GM04504 (cell line): Measurements from ENCODE around the gene MAP4K5.
"Not testable (repeated sequence)": the region's sequence is repeated elsewhere in the genome, so short reads cannot be mapped to it uniquely, and the experiment has no call there.

Experiments
- DNase-seq: peaks from one replicate; pipeline ENCODE4 v3.0.0-alpha.2; 2012; ENCODE audit warnings: low read depth

Gene MAP4K5

DNA sequence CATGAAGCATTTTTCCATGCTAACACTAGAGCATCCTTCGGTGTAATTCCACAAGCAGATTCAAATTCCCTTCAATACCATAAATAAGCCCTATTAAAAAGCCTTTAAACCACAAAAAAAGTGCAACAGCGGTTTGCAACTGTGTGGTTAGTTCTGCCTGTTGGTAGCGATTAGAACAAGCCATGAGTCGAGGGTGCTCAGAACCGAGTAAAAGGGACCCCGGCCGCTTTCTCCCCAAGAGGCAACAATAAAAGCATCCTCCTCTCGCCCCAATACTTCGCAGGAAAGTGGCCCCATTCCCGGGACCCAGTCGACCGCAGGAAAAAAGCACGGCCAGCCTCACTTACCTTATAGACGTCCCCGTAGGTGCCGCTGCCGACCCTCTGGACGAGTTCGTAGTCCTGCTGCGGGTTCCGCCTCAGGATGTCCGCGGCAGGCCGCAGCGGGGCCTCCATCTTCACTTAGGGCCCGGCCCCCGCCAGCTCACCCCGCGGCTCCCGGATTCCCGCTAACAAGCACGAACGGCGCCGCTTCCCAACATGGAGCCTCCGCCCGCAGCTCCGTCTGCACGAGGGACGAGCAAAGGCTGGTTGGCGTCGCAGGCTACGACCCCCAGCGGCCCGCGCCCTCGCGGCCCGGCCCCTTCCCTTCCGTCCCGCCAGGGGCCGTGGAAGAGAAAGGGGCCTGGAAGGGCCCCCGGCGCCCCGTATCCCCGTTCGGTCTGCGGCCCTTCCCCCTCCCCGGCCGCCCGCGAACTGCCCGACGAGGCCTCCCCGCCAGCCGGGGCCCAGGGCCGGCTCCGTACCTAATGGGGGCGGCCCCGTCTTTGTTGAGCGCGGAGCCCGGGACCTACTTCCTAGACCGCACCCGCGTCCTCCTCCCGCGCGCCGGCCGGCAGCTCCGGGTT, 521 bp downstream of the MAP4K5 start:
- DNase-seq, result no peak

DNA sequence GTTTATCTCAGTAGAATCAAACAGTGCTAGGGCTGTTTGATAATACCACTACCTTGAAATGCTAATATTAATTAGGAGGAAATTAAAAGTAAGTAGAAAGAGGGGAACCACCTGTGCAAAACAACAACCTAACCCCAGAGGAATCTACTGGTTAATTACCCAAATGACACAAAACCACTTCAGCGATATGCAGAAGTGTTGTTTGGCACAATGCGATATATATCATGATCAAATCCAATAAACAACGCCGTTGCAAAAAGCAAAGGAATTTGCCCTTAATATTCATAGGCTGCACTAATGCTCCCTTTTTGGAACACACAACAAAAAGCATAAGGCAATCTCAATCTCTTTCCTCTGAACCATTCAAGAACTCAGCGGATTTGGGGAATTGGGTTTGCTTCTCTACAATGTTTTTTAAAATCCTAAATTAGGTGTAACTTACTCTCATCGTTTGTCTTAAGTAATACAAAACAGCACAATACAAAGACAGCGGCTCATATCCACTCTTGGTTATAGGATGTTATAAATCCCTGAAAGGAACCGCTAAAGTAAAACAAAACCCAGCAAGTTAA, 1.5 kb downstream of the MAP4K5 start:
- no peak for DNase-seq

- DNase-seq, result no peak
Observed at GRCh38 chr14:50530358-50530757, 2.0 kb downstream of the MAP4K5 start.

- no peak for DNase-seq
Observed at GRCh38 chr14:50529288-50530179, 2.8 kb downstream of the MAP4K5 start.

- DNase-seq, result no peak
Observed at GRCh38 chr14:50528000-50528399, 4.4 kb downstream of the MAP4K5 start.

- DNase-seq, result no peak
Observed at GRCh38 chr14:50524731-50525515, 7.4 kb downstream of the MAP4K5 start.

- DNase-seq, result no peak
Observed at GRCh38 chr14:50524060-50524459, 8.3 kb downstream of the MAP4K5 start.

DNA sequence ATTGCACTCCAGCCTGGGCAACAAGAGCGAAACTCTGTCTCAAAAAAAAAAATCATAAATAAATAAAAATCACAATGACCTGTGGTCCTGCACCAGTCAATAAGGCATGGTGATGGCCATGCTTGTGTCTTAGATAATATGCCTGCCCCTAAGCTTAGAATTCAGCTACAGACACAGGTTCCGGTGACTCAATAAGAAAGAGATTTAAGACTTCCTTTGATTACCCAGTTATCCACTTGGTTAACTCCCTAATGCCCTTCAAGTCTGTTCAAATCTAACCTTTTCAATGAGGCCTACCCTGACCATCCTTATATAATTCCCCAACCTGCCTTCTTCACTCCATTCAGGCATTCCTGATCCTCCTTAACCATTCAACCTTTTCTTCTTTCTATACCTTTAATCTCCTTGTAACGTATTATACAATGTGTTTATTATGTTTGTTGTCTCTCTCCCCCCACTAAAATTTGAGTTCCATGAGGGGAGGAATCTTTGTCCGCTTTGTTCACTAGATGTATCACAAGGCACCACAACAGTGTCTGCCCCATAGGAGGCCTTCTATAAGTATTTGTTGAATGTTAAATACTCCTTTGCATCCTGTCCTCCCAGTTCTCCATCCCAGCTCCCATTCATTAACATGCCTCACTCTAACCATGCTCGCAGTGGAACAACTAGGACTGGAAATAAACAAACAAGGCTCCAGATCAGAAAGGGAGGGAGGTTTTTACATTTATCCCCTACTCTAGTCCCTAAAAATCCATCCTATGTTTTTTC, 8.9 kb downstream of the MAP4K5 start:
- no peak for DNase-seq

DNA sequence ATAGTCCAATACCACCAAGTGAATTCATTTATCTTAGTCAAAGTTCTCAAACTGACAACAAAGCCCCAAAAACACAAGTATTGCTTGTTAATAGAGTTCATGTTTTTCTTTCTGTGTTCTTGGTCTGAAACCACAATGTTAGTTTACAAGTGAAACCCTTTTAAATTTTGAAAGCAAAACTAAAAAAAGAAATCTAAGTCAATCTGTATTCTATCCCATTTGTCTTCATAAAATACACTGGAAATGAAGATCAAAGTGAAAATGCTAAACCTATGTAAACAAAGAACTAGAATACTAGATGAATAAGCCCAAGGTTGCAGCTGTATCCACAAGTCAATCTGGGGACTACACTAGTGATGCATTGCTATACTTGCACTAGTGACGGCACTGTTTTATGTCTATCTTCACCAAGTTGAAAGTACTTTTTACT, 10.4 kb downstream of the MAP4K5 start:
- no peak for DNase-seq

GRCh38 chr14:50520947-50521815, 11.2 kb downstream of the MAP4K5 start:
- DNase-seq, result peak; percentile 60

DNA sequence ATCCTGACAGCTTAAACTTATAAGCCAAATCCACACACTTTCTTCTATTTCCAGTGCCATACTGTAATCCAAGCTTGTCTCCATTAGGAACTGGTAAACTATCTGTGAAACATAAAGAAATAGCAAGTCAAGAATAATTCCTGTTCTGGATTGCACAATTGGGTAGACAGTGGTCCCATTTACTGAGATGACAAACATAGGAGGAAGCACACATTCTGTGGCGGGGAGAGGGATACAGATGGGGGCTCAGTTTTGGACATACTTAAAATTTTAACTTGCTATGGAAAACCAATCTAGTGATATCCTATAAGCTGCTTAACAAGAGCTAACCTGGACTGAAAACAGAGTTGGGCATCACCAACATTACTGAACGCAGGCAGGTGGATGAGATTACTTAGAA, 16.3 kb downstream of the MAP4K5 start:
- no peak for DNase-seq

- DNase-seq, result no peak
Observed at GRCh38 chr14:50512463-50512862, 19.9 kb downstream of the MAP4K5 start.

DNA sequence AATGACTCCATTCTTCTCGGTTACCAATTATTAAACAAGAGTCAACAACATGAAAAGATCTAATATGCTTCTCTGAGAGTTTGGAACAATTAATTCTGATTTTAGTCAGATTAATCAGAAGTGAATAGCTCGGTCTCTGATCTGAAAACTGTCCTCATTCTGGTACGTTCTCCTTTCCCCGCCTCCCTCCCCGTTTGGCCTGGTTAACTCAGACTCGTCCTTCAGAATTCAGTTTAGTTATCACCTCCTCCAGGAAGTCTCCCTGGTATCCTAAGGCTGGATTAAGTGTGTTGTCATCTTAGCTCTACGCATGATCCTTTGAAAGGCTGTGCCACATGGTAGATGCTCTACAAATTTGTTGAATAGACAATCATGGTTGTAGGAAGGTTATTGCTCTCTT, 22.2 kb downstream of the MAP4K5 start:
- no peak for DNase-seq

GRCh38 chr14:50507078-50507477, 25.3 kb downstream of the MAP4K5 start:
- not testable (repeated sequence) for DNase-seq

DNA sequence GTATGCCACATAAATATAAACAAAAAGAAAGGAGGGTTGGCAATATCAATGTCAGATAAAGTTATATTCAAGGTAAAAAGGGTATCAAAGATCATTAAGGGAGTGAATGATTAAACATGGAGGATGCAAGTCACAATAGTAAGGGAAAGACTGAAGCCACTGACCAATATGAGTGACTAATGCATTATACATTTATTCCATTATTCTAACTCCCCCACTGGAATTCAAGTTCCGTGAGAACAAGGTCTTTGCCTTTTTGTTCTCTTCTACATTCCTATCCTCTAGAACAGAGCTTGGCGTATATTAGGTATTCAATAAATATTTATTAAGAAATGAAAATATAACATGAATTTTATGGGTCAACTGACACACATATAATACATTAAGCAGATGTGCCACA, 30.7 kb downstream of the MAP4K5 start:
- peak; percentile 15 for DNase-seq

- no peak for DNase-seq
Observed at GRCh38 chr14:50497351-50497750, 35.0 kb downstream of the MAP4K5 start.

- DNase-seq, result no peak
Observed at GRCh38 chr14:50489851-50490250, 42.5 kb downstream of the MAP4K5 start.

DNA sequence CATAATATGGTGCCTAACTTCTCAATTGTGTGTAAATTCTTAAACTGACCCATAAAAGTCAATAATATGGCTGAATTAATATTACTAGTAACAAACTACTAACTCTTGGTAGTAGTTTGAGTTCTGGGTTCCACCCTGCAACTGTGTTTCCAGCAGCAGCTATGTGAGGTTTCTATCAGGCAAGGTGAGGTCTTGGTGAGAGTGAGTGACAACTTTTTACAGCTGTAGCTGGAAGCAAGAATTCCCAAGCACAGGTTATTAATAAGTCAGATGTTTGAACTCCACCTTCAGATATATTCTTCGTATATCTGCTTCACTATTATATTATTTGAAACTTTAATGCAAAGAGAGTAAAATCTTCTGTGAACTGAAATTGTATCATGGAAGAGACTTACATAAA, 43.8 kb downstream of the MAP4K5 start:
- no peak for DNase-seq

DNA sequence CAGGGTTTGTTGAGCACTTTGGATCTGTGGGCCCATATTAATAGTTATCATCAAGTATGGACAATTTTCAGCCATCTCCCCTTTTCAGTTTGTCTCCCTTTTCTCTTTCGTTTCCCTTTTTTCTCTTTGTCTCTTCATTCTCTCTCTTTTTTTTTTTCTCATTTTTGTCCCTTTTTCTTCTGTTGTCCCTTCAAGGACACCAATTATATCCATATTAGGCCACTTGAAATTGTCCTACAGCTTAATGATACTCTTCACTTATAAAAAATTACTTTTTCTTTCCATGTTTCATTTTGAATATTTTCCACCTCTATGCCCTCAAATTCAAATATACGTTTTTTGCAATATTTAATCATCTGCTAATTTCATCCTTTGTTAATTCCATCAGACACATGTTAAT, 53.3 kb downstream of the MAP4K5 start:
- no peak for DNase-seq

- DNase-seq, result no peak
Observed at GRCh38 chr14:50477760-50478159, 54.6 kb downstream of the MAP4K5 start.
